Measurements from ENCODE around the gene PLAAT2.

DNA sequence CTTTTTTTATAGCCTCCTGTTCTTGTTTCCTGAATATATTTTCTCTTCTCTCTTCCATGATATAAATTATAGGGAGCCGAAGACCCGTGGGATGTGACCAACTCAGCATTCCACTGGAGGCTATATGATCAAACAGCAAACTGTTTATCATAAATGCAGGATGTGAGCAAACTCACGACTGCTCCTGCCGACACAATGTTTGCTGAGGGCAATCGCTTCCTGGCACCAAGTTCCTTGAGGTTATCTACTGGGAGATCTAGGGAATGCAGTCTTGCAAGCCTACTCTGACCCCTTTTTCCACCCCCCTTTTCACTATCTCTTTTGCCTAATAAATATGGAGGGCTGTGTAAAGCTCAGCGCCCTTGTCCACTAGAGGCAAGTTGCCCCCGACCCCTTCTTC is 40.0 kb downstream of the PLAAT2 start:
- TF ChIP-seq POLR2AphosphoS5 (IDR thresholded peaks at IDR 0.05) (no peak), CTCF (IDR thresholded peaks at IDR 0.05) (no peak), POLR2A (IDR thresholded peaks at IDR 0.05) (no peak), EP300 (IDR thresholded peaks at IDR 0.05) (no peak)
